ENCODE measurements around the gene KCNH5.

The KCNH5 gene

DNA sequence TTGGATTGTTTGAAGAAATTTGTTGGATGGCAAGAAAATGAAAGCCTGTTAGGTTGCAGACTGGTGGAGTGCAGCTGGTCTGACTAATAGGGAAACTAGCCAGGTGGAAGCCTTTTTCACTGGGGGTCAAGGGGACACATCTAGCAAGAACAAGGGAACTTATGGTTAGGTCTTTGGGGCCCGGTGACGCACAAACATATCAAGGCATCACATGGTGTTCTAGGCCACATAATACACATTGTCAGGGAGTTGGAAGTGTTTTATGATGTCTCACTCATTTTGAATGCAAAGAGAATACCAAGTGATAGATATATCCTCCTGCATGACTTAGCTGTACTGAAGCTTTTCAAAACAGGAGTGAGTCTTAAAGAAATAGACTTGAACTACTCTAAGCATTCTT lies 351.2 kb downstream of the KCNH5 start:
- H3K4me3 ChIP-seq (ENCODE audit: low read depth, low read length), result no peak overlapping the region
- no peak for DNase-seq (ENCODE audit: low read depth)
- TF ChIP-seq MYC (IDR thresholded peaks at IDR 0.05; ENCODE audit: low read depth, low read length), result no peak
- TF ChIP-seq, protein P1, sequence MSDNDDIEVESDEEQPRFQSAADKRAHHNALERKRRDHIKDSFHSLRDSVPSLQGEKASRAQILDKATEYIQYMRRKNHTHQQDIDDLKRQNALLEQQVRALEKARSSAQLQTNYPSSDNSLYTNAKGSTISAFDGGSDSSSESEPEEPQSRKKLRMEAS (IDR thresholded peaks at IDR 0.05; ENCODE audit: low read depth, low read length), result no peak
- no peak for TF ChIP-seq POLR2A (IDR thresholded peaks at IDR 0.05; ENCODE audit: extremely low read depth, insufficient read length)
- TF ChIP-seq, protein P2, sequence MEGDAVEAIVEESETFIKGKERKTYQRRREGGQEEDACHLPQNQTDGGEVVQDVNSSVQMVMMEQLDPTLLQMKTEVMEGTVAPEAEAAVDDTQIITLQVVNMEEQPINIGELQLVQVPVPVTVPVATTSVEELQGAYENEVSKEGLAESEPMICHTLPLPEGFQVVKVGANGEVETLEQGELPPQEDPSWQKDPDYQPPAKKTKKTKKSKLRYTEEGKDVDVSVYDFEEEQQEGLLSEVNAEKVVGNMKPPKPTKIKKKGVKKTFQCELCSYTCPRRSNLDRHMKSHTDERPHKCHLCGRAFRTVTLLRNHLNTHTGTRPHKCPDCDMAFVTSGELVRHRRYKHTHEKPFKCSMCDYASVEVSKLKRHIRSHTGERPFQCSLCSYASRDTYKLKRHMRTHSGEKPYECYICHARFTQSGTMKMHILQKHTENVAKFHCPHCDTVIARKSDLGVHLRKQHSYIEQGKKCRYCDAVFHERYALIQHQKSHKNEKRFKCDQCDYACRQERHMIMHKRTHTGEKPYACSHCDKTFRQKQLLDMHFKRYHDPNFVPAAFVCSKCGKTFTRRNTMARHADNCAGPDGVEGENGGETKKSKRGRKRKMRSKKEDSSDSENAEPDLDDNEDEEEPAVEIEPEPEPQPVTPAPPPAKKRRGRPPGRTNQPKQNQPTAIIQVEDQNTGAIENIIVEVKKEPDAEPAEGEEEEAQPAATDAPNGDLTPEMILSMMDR (IDR thresholded peaks at IDR 0.05; ENCODE audit: low read depth, low read length), result no peak

DNA sequence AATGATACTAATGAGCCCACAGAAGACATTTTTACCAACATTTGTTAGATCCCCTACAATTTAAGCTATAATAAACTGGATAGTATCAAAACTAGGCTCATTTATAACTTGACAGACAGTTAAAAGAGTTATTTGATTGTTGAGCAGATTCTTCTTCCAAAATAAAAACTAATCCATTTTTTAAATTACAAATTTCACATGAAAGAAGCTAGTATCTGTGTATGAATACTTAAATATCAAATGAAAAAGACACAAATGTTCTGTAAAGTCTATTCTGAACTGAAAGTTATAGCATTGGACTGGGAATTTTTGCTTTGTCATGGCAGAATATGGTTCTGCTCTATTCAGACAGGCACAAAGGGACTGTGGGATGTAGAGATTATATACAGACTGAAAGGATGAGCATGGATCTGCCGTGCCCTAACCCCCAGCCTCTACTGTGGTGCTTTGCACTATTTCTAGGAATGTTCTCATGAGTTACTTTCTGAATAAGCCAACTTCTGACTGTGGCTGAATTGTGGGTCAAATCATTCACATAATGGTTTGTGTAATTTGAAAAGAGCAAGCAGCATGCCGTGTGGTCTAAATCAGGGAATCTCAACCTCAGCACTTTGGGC lies 352.7 kb downstream of the KCNH5 start:
- TF ChIP-seq, protein P2 (IDR thresholded peaks at IDR 0.05; ENCODE audit: low read depth, low read length), result no peak
- no peak for TF ChIP-seq MYC (IDR thresholded peaks at IDR 0.05; ENCODE audit: low read depth, low read length)
- TF ChIP-seq, protein P1 (IDR thresholded peaks at IDR 0.05; ENCODE audit: low read depth, low read length), result no peak
- DNase-seq (ENCODE audit: low read depth), result no peak
- H3K4me3 ChIP-seq (ENCODE audit: low read depth, low read length), result no peak overlapping the region

DNA sequence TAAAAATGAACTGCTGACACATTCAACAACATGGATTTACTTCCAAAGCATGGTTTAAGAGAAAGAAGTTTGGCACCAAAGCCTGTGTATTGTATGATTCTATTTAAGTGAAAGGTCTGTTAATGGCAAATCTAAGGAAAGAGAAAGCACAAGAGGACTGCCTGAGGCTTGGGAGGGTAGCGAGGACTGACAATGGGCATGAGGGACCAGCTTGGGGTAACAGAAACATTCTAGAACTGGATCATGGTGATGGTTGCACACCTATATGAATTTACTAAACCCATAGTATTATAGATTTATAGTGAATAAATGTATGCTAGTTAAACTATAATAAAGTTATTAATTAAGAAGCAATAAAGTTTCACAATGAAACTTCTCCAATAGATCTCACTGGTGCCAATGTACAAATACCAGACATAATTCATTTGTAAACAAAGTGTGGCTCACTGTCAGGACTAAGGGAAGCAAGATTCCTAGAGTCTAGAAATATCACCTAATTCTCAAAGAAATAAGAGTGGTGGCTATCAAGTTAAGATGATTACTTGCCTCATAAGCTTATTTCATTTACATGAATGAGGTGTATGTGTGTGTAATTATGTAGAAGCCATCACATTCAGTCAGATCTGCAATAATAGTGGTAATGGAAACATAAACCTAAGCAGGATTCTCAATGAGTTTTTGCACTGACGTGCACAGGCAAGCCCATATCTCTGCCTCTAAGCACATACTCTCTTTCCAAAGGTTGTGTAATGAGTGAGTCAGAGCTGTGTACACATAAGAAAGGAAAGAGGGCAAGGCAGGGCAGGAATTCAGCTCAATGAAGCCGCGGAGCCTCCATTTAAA lies 353.4 kb downstream of the KCNH5 start:
- TF ChIP-seq, protein P1 (IDR thresholded peaks at IDR 0.05; ENCODE audit: low read depth, low read length), result no peak
- TF ChIP-seq, protein P2 (IDR thresholded peaks at IDR 0.05; ENCODE audit: low read depth, low read length), result no peak
- TF ChIP-seq POLR2A (IDR thresholded peaks at IDR 0.05; ENCODE audit: extremely low read depth, insufficient read length), result no peak
- TF ChIP-seq MYC (IDR thresholded peaks at IDR 0.05; ENCODE audit: low read depth, low read length), result no peak
- DNase-seq (ENCODE audit: low read depth), result peak; percentile 15
- no peak overlapping the region for H3K4me3 ChIP-seq (ENCODE audit: low read depth, low read length)

DNA sequence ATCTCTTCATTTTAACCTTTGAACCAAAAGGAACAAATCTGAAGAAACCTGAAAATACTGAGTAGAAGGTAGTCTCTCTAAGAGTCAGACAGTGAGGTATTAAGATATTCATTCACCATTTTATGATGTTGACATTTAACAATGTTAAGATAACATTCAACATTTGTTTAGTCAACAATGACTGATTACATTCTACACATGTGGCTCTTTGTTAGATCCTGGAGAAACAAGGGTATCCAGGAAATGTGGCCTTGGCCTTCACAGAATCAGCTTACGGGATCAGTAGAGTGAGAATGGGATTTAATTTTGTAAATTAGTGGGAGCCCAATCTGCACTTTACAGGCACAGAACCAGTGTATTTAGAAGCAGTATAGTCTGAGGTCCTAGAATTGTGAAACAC lies 355.5 kb downstream of the KCNH5 start:
- DNase-seq (ENCODE audit: low read depth), result no peak
- H3K4me3 ChIP-seq (ENCODE audit: low read depth, low read length), result no peak overlapping the region
- TF ChIP-seq MYC (IDR thresholded peaks at IDR 0.05; ENCODE audit: low read depth, low read length), result no peak
- TF ChIP-seq POLR2A (IDR thresholded peaks at IDR 0.05; ENCODE audit: extremely low read depth, insufficient read length), result no peak
- TF ChIP-seq, protein P2 (IDR thresholded peaks at IDR 0.05; ENCODE audit: low read depth, low read length), result no peak
- TF ChIP-seq, protein P1 (IDR thresholded peaks at IDR 0.05; ENCODE audit: low read depth, low read length), result no peak

DNA sequence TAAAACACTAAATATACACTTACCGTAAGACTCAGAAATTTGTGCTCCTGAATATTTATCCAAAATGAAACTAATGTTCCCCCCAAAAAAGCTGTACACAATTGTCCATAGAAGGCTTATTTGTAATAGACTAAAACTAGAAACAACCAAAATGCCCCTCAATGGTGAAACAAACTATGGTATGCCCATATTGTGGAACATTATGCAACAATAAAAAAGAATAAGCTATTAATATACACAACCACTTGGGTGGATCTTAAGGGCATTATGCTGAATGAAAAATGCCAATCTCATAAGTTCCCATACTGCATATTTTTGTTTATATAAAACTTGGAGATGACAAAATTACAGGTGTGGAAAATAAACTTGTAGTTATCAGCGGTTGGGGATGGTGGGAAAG lies 357.4 kb downstream of the KCNH5 start:
- DNase-seq (ENCODE audit: low read depth), result no peak
- H3K4me3 ChIP-seq (ENCODE audit: low read depth, low read length), result no peak overlapping the region
- TF ChIP-seq MYC (IDR thresholded peaks at IDR 0.05; ENCODE audit: low read depth, low read length) (no peak), POLR2A (IDR thresholded peaks at IDR 0.05; ENCODE audit: extremely low read depth, insufficient read length) (no peak)
- TF ChIP-seq, protein P1 (IDR thresholded peaks at IDR 0.05; ENCODE audit: low read depth, low read length), result no peak
- TF ChIP-seq, protein P2 (IDR thresholded peaks at IDR 0.05; ENCODE audit: low read depth, low read length), result no peak
